GM21717 (cell line): ENCODE measurements around the gene WFDC1.

Experiments
- ATAC-seq: cut with Tn5 transposase; IDR thresholded peaks from one replicate; pipeline ENCODE4 v1.9.1; 2021; ENCODE audit warnings: mild to moderate bottlenecking, moderate library complexity; ENCODE audit not compliant: unreplicated experiment

WFDC1 gene

GRCh38 chr16:84349862-84350684, 55.4 kb downstream of the WFDC1 start:
- no peak for ATAC-seq

- no peak for ATAC-seq
Observed at GRCh38 chr16:84350685-84351400, 56.2 kb downstream of the WFDC1 start.

DNA sequence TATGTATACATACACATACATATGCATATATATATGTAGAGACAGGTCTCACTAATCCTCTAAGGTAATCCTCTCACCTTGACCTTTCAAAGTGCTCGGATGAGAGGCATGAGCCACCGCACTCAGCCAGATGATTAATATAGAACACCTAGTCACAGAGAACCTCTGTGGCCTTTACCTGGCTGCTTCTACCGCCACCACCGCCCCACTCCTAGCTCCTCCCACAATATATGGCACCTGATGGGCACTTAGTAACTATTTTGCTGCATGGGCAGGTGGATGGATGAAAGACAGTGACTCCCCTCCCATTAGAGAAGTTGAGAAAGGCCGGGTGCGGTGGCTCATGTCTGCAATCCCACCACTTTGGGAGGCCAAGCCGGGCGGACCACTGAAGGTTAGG, 57.0 kb downstream of the WFDC1 start:
- no peak for ATAC-seq

DNA sequence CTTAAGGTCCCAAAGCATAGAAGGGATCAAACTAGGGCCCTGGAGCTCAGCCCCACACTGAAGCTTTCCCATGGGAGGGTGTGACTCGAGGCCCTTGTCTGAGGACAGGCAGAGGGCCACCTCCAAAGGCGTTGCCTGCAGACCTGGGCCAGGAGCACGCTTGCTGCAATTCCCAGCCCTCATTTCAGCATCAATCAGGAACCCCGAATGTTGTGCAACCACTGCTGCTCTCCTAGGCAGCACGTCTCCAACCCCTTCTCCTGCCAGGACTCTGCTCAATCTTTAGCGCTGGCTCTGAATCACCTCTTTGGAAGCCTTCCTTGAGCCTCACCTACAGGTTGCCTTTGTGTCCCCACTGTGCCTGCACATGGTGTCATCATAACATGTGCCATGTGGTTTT, 59.6 kb downstream of the WFDC1 start:
- no peak for ATAC-seq

DNA sequence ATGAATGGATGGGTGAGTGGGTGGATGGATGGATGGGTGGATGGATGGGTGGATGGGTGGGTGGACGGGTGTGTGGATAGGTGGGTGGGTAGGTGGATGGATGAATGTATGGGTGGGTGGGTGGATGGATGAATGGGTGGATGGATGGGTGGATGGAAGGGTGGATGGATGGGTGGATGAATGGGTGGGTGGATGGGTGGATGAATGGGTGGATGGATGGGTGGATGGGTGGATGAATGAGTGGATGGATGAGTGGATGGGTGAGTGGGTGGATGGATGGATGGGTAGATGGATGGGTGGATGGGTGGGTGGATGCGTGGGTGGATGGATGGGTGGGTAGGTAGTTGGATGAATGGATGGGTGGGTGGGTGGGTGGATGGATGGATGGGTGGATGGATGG, 60.5 kb downstream of the WFDC1 start:
- no peak for ATAC-seq

DNA sequence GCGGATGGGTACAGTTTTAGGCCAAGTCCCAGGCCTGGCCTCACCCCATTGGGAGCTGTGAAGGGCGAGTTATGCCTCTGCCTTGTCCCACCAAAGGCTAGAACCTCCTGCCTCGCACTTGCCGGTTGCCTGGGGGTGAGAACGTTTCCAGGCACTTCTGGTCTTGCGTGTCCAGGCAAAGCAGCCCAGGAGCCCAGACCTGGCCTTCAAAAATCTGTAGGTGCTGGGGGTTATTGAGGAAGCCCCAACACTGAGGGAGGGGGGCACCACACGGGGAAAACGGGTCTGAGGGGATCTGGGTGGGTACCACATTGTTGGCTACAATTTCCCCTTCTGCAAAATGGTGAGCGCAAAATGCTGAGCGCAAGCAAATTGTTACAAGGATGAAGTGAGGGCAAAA, 61.5 kb downstream of the WFDC1 start:
- ATAC-seq, result no peak

DNA sequence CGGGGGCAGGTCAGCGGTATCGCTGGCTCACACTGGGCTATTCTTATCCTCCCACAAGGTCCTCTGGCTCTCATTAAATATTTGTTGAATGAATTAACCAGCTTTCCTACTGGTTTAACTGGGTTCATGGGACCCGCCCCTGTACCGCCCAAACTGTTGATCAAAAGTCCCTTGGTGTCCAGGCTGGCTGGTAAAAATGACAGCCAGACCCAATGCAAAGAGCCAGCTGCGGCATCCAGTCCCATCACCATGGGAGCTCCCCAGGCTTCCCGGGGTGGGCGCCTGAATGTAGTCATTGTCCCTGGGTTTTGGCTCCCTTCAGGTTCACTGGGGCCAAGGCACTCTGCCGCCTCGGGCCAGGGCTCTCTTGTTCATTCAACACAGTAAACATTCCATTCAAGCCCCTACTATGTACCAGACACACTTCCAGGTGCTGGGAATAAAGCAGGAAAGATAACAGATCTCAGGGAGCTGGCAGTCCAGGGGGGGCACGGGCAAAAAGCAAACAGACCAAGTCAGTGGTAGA, 62.0 kb downstream of the WFDC1 start:
- no peak for ATAC-seq

GRCh38 chr16:84357191-84357651, 62.5 kb downstream of the WFDC1 start:
- ATAC-seq, result no peak

- no peak for ATAC-seq
Observed at GRCh38 chr16:84358601-84359295, 64.1 kb downstream of the WFDC1 start.

DNA sequence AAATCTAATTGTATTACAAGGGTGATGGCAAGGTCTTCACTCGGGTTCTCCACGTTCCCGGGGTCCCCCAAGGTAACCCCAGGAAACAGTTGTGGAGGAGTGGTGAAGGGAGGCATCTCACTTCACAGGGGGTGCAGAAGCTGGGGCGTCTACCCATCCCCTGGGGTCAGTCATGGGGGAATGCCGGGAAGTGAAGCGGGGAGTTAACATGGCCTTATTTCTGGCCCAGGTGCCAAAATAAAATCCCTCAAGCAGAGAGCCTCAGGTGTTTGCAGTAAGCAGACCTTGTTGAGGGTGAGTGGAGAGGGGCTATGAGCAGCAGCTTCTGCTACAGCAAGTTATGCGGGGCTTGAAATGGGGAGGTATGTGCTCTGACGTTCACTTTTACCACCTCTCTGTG, 64.6 kb downstream of the WFDC1 start:
- no peak for ATAC-seq

DNA sequence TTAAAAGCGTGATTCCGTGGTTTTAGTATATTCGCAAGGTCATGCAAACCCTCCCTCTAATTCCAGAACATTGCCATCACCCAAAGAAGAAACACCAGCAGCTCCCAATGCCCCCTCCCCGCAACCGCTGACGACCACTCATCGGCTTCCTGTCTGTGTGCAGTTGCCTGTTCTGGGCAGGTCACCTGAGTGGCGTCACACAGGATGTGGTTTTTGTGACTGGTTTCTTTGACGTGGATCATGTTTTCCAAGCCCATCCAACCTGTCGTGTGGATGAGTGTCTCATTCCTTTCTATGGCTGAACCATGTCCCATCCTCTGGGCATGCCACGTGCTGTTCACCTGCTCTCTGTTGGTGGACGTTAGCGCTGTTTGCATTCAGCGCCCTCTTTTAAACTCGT, 65.5 kb downstream of the WFDC1 start:
- ATAC-seq, result no peak

DNA sequence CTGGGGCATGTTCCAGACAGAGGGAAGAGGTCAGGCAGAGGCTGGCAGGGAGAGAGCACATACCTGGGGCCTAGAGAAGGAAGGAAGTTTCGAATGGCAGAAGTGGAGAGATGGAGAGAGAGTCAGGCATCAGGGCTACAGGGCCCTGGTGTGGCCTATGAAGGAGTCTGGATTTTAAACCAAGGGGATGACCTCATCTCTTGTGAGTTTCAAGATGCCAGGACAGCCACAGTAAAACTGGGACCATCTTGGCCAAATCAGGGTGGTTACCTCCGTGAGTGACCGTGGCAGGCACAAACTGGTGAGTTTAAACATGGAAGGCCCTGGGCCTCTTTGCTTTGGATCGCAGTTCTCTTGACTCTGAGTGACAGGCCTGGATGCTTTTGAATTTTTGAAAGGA, 66.1 kb downstream of the WFDC1 start:
- ATAC-seq, result no peak

DNA sequence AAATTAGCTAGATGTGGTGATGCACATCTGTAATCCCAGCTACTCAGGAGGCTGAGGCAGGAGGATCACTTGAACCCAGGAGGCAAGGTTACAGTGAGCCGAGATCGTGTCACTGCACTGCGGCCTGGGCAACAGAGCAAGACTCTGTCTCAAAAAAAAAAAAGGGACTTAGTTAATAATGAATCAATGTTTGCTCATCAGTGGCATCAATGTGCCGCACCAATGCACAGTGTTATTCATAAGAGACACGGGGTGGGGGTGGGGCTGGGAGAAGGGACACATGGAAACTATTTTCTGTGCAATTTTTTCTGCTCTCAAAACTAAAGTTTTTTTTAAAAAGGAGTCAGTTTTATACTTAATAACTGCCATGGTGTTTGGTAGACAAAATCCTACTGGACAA, 66.9 kb downstream of the WFDC1 start:
- no peak for ATAC-seq

DNA sequence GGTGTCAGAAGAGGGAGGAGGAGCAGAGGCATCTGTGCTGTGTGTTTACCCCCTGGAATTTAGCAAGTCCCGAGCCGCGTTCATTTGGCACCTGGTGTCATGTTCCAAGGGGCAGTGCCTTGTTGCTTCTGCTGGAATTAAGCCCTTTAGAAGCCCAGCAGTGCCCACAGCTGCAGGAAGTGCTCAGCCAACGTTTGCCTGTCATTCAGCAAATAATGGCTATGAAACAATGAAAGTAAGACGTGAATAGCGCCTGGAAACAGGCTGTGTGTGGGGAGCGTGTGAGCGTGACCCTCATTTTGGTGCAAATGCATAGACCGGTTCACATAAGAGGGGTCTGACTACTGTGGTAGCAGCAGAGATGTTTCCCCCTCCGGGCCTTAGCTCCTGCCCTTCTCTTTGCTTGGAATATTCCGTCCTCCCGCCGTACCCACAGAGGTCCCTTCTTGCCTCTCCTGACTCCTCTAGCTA, 67.8 kb downstream of the WFDC1 start:
- no peak for ATAC-seq

DNA sequence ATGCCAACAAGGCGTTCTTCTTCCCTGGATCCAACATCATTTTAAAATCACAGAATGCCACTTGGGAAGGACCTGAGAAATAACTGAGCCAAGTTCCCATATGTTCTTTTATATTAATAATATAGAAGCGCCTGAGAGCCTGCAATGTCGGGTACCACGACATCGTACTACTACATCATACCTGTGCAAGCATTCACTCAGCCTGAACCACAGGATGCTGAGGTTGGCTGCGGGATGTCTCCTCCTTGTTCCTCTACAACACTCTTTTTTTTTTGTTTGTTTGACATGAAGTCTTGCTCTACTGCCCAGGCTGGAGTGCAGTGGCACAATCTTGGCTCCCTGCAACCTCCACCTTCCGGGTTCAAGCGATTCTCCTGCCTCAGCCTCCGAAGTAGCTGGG, 71.5 kb downstream of the WFDC1 start:
- no peak for ATAC-seq

- ATAC-seq, result no peak
Observed at GRCh38 chr16:84367297-84367680, 72.6 kb downstream of the WFDC1 start.

DNA sequence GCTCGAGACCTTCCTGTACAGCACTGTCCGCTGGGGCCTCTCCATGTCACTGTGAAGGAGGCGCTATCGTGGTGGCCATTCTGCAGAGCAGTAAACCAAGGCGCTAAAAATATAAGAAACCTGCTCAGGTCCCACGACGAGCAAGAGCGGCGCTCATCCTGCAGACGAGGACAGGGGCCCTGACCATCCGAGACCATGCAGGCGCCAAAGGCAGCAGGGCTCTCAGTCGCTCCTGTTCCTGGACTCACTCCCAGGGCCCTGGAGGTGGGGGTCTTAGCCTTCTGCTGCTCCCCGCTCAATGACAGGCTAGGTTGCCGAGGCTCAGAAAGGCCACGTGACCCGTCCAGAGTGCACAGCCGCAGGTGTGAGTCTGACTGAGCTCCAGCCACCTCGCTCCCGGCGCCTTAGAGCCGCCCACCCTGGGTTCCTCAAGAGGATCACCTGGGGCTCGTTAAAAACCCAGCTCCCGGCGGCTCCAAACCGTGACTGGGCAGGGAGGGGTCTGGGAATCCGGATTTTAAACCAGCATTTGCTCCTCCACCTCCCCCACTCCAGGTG, 73.2 kb downstream of the WFDC1 start:
- no peak for ATAC-seq

- no peak for ATAC-seq
Observed at GRCh38 chr16:84368308-84368996, 73.8 kb downstream of the WFDC1 start, which contains the start of gene ATP2C2. ATP2C2 (plus strand) TSS chr16:84368538; CDS start chr16:84368616, 78 bp downstream.

DNA sequence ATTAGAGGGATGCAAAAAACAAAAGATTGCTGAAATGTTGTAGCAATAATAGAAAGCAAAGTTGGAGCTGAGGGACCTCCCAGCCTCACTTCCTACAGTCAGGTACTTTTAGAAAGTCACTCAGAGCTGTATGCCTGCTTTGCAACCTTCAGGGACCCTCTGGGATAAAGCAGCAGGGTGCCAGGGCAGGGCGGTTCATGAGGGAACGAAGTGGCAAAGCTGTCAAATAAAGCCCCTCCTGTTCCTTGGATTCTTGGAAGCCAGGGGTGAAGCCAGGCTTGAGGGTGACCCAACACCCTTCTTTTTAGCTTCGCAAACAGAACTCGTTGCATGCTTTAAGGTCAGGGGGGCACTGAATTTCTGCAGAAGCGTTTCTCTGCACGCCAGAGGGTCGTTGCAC, 74.4 kb downstream of the WFDC1 start:
- no peak for ATAC-seq

DNA sequence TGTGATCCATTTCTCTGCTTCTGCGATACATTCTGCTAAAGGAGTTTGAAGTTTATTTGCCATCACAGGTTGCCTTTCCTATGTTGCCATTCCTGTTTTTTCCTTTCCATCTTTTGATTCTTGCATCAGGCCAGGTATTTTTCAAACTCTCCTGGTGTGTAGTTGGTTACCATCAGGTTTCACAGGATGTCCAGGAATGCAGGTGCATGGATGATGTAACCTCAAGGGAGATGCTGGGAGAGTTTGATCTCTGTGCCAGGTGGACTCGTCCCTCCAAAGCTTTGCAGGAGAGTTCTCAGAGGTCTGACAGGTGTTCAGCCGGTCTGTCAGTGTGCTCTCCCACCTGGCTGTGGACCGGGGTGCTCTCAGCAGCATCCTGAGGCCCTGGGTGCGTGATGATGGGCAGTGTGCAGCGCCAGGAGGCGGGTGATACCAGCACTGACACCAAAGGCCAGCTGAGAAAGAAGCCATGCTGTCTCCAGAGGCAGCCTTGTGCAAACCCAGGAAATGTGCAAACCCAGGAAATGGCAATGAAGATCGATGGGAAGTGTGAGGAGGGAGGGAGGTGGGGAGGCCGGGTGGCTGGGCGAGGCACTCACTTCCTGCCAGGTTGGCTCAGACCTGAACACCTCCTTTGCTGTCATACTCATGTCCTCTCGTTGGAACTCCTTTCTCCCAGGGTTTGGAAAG, 75.4 kb downstream of the WFDC1 start:
- ATAC-seq, result no peak
